Measurements from ENCODE around the gene ZG16.

DNA sequence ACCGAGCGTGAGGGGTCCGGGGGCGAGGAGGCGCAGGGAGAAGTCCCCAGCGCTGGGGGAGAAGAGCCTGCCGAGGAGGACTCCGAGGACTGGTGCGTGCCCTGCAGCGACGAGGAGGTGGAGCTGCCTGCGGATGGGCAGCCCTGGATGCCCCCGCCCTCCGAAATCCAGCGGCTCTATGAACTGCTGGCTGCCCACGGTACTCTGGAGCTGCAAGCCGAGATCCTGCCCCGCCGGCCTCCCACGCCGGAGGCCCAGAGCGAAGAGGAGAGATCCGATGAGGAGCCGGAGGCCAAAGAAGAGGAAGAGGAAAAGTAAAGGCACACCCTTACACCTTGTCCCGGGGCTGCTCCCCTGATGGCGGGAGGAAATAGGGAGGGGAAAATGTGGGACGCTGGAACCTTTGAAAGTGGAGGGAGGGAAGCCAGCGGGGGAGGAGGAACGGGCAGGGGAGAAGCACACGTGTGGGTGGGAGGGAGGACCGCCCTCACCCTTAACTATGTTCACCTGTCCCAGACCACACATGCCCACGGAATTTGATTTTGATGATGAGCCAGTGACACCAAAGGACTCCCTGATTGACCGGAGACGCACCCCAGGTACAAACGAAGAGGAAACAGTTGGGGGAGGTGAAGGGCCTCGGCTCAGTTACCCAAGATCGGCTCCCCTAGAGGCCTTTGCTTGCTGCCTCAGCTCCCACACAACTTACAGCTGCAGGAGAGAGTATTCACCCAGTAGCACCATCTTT is 38.8 kb downstream of the ZG16 start:
- TF ChIP-seq CTCF (IDR thresholded peaks at IDR 0.05) (no peak), POLR2A (IDR thresholded peaks at IDR 0.05) (no peak)

All from right lobe of liver (tissue), 4 donors.